Transverse colon (tissue), 4 donors: ENCODE results near the gene TNFSF15. TPM values are rescaled to one million over a fixed set of nuclear protein-coding genes. Genes with fewer than 3 reads are reported as not detected.

Experiments
- DNase-seq: peaks from one replicate; pipeline ENCODE4 v3.0.0-alpha.2; 2019
- H3K27ac ChIP-seq, 4 donors: fragments of 200-600 bp; sonication (generic); 2 replicates each; pipeline ENCODE4 v1.5.1; 2016 to 2018; ENCODE audit warnings: inconsistent platforms in 4 of 4
- H3K27me3 ChIP-seq: fragments of 200-600 bp; sonication (generic); 2 replicates; pipeline ENCODE4 v1.5.1; 2017; ENCODE audit warnings: inconsistent platforms
- H3K36me3 ChIP-seq, 4 donors: fragments of 200-600 bp; sonication (generic); 2 replicates each; pipeline ENCODE4 v1.5.1; 2017 to 2019; ENCODE audit warnings: inconsistent platforms in 4 of 4
- H3K4me1 ChIP-seq, 4 donors: fragments of 200-600 bp; sonication (generic); 2 replicates each; pipeline ENCODE4 v1.5.1; 2017 to 2020; ENCODE audit warnings: inconsistent platforms in 4 of 4
- H3K4me3 ChIP-seq, 4 donors: fragments of 200-600 bp; sonication (generic); 1 replicate in 1 of 4; 2 replicates in 3 of 4; pipeline versions ENCODE4 v1.5.1 to v1.6.1; 2017 to 2019; ENCODE audit warnings: inconsistent platforms in 4 of 4
- H3K9me3 ChIP-seq, 2 donors: fragments of 200-600 bp; sonication (generic); 2 replicates each; pipeline ENCODE4 v1.5.1; 2017 to 2019; ENCODE audit warnings: inconsistent platforms in 2 of 2
- EP300 ChIP-seq: sonication (generic); formaldehyde crosslinking; IDR thresholded peaks from one replicate; pipeline ENCODE4 v1.6.1; 2017; ENCODE audit warnings: antibody characterized with exemption, low read depth
- POLR2A ChIP-seq: fragments of 450-650 bp; IDR thresholded peaks from one replicate; pipeline ENCODE4 v1.6.1; 2016; ENCODE audit warnings: antibody characterized with exemption, mild to moderate bottlenecking, moderate library complexity
- POLR2AphosphoS5 ChIP-seq, 3 donors: sonication (generic); formaldehyde crosslinking; IDR thresholded peaks; one replicate each; pipeline ENCODE4 v1.6.1; 2016; ENCODE audit warnings: antibody characterized with exemption in 3 of 3
- WGBS, 2 donors: methylation state at CpG; one replicate each; pipeline ENCODE4 v1.1.5; 2018; ENCODE audit warnings: low coverage in 1 of 2; 5-methylcytosine and 5-hydroxymethylcytosine counted together
- in situ Hi-C, 4 donors: fragments of 200-750 bp; cut with MboI; loops; one replicate each; pipeline versions ENCODE4 v1.15.0 to v1.15.1; 2017; ENCODE audit warnings: low sequenced_read_pairs in 3 of 4, low pct_ligation_motif_present in 1 of 4, low pct_unique_long_range_greater_than_20kb in 1 of 4
- intact Hi-C: fragments of 100-400 bp; cut with DNase I; formaldehyde crosslinking; loops from one replicate; pipeline ENCODE4 v1.15.1; 2023; ENCODE audit warnings: low total_unique reads
- total RNA-seq, 4 donors: library from RNA; depleted of rRNA; stranded (reverse); fragments of >200 nt; gene quantifications; one replicate each; pipeline ENCODE4 v1.1.0, GENCODE V29; 2016
- TF ChIP-seq, protein P1 (sequence below), 5 experiments: fragments of 200-600 bp in 3 of 5; fragments of 450-650 bp in 2 of 5; sonication (generic) in 3 of 5; IDR thresholded peaks; 1 replicate in 2 of 5; 2 replicates in 3 of 5; pipeline ENCODE4 v1.5.1; 2016 to 2017; ENCODE audit warnings: antibody characterized with exemption in 5 of 5, inconsistent platforms in 3 of 5, mild to moderate bottlenecking in 2 of 5, moderate library complexity in 1 of 5

The TNFSF15 gene
- total RNA-seq, 4 donors from 2014 or later: 0.37 to 2.0 (median 1.9) TPM

DNA sequence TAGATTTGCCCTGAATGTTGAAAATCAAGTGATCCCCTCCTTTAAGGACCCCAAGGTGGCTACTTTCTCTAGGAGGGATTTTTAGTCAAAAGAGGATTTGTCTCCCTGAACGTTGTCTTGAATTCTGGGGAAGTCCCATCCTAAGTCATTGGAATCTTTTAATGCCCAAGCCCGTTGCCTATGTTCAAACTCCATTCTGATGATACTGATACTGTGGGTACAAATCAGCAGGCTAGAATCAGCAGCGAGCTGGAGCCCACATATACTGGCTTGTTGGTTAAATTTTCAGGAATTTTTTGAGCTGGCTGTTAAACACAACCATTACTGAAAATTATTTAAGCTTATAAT is 22.4 kb upstream of the TNFSF15 start:
- Histone ChIP-seq H3K9me3 (no peaks in the 10 kb centered on the region), H3K27me3 (no peaks in the 10 kb centered on the region), H3K36me3 (no peaks in the 10 kb centered on the region), H3K4me1 (no peaks in the 10 kb centered on the region), H3K27ac (no peak overlapping the region), H3K4me3 (no peak overlapping the region)
- DNase-seq: no peak
- intact Hi-C loops (no loop called here), in situ Hi-C loops (no loop called here)
- WGBS, 2 donors: 83 to 84% methylated on average over 3 of the region's 3 CpGs
- TF ChIP-seq POLR2AphosphoS5 (IDR thresholded peaks at IDR 0.05) (no peak), EP300 (no peak), POLR2A (no peak)
- TF ChIP-seq, protein P1, sequence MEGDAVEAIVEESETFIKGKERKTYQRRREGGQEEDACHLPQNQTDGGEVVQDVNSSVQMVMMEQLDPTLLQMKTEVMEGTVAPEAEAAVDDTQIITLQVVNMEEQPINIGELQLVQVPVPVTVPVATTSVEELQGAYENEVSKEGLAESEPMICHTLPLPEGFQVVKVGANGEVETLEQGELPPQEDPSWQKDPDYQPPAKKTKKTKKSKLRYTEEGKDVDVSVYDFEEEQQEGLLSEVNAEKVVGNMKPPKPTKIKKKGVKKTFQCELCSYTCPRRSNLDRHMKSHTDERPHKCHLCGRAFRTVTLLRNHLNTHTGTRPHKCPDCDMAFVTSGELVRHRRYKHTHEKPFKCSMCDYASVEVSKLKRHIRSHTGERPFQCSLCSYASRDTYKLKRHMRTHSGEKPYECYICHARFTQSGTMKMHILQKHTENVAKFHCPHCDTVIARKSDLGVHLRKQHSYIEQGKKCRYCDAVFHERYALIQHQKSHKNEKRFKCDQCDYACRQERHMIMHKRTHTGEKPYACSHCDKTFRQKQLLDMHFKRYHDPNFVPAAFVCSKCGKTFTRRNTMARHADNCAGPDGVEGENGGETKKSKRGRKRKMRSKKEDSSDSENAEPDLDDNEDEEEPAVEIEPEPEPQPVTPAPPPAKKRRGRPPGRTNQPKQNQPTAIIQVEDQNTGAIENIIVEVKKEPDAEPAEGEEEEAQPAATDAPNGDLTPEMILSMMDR (IDR thresholded peaks at IDR 0.05): no peak

DNA sequence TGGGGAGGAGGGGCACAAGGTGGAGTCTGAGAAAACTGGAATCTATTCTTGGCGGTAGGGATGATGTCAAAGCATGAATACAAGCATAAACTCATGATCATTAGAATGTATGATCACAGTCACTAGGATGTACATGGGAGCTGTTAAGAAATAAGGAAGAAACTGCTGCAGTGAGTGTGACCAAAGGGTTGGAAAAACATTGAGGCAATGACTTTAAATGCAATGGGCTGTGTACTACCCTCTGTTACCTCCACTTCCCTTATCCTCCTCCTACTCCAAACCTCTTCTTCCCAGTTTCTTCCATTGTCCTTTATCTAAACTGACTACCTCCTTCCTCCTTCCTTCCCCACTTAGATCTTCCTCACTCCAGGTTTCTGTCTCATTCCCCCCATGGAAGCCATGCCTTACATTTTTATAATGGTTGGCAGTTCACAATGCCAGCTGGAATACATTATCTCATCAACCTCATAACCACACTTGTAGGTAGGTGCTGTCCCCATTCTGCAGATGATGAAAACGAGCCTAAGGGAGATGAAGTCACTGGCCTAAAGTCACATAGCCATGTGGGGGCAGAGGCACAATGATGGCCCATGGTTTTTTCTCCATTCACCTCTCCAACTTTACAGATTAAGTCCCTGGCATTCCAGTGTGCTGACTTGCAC is 21.9 kb upstream of the TNFSF15 start:
- WGBS, 2 donors: 77 to 100% methylated on average over 1 to 2 of the region's 2 CpGs

DNA sequence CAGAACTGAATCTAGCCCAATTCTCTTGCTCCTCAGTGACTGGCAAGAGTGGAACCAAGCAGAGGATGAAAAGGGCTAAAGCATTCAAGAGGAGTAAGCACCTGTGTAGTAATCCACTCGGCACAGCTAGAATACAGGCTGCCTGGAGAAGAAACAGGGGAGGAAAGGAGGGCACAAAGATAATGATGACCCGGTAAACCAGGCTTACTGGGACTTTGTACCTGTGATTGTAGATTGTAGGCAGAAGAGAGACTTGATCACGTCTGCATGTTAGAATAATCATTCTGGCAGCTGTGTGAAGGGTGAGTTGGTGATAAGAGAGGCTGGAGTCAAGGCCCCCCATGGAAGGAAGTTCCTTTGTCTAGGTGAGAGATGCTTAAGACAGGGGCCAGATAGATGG is 20.6 kb upstream of the TNFSF15 start:
- Histone ChIP-seq H3K27me3 (no peaks in the 10 kb centered on the region), H3K9me3 (no peaks in the 10 kb centered on the region), H3K4me1 (no peaks in the 10 kb centered on the region), H3K27ac (no peak overlapping the region), H3K36me3 (no peaks in the 10 kb centered on the region), H3K4me3 (no peak overlapping the region)
- TF ChIP-seq POLR2A (no peak), POLR2AphosphoS5 (IDR thresholded peaks at IDR 0.05) (no peak), EP300 (no peak)
- TF ChIP-seq, protein P1 (IDR thresholded peaks at IDR 0.05): no peak
- WGBS, 2 donors: 63 to 79% methylated on average over 3 of the region's 3 CpGs
- DNase-seq: no peak
- in situ Hi-C loops (no loop called here), intact Hi-C loops (no loop called here)

More for the DNA sequence above, 21.9 kb upstream of the TNFSF15 start:
- TF ChIP-seq POLR2A (no peak), POLR2AphosphoS5 (IDR thresholded peaks at IDR 0.05) (no peak), EP300 (no peak)
- TF ChIP-seq, protein P1 (IDR thresholded peaks at IDR 0.05): no peak
- H3K4me1 ChIP-seq: no peaks in the 10 kb centered on the region
- in situ Hi-C loops: no loop called here
- H3K27me3 ChIP-seq: no peaks in the 10 kb centered on the region
- H3K27ac ChIP-seq: no peak overlapping the region
- H3K4me3 ChIP-seq: no peak overlapping the region
- intact Hi-C loops: no loop called here
- no peaks in the 10 kb centered on the region for H3K36me3 ChIP-seq
- H3K9me3 ChIP-seq: no peaks in the 10 kb centered on the region
- no peak for DNase-seq

DNA sequence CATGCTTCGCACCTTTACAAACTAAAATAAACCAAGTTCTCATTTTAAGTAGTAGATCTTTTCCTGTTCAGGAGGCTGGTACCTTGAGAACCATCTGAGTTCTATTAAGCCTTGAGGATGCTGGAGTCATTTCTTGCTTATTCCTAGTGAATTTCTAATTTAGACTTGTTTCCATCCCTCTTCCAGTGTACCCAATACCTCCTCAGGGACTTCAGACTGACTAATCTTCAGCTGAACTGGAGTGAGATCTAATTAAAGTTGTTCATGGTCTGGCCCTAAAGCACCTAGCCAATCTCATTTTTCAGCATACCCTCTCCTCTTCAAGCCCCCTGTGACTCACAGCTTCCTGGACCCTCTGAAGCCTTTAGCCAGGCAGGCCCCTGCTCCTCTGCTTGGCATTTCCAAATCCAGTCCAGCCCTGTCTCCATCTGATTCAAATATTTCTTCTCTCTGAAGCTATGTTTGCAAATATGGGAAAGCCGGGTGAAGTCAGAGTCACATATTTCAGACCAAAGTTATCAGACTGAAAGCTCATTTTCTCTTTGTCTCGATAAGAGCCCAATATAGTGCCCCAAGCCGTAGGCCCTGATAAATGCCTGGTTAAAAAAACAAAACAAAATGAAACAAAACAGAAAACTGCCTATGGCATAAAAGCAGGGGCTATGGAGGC is 19.4 kb upstream of the TNFSF15 start:
- Histone ChIP-seq H3K27ac (no peak overlapping the region), H3K36me3 (no peaks in the 10 kb centered on the region), H3K4me3 (no peak overlapping the region), H3K4me1 (no peaks in the 10 kb centered on the region), H3K27me3 (no peaks in the 10 kb centered on the region), H3K9me3 (no peaks in the 10 kb centered on the region)
- no peak for DNase-seq
- TF ChIP-seq, protein P1 (IDR thresholded peaks at IDR 0.05): no peak
- TF ChIP-seq EP300 (no peak), POLR2AphosphoS5 (IDR thresholded peaks at IDR 0.05) (no peak), POLR2A (no peak)
- in situ Hi-C loops (no loop called here), intact Hi-C loops (no loop called here)
- WGBS, 2 donors: 85 to 86% methylated on average over 4 of the region's 4 CpGs
